AG08395 (cell line): ENCODE measurements around the gene ZMYND10.
"Not testable (repeated sequence)": the region's sequence is repeated elsewhere in the genome, so short reads cannot be mapped to it uniquely, and the experiment has no call there.

Source experiments
- DNase-seq: peaks from one replicate; pipeline ENCODE4 v3.0.0; 2012; ENCODE audit warnings: mixed read lengths, low spot score

ZMYND10 gene

GRCh38 chr3:50325113-50325480, 20.4 kb downstream of the ZMYND10 start:
- DNase-seq: no peak

GRCh38 chr3:50324351-50325112, 21.0 kb downstream of the ZMYND10 start:
- peak; percentile 72 for DNase-seq

- no peak for DNase-seq
These were observed 21.8 kb downstream of the ZMYND10 start for GRCh38 chr3:50323614-50324199.

- DNase-seq: no peak
These were observed 22.4 kb downstream of the ZMYND10 start for GRCh38 chr3:50323092-50323600.

- DNase-seq: no peak
These were observed 23.0 kb downstream of the ZMYND10 start, which contains the start of gene HYAL2 for GRCh38 chr3:50322386-50323091. HYAL2 (minus strand) TSS chr3:50322745; CDS start chr3:50320489, 2,256 bp downstream.

GRCh38 chr3:50322115-50322385, 23.5 kb downstream of the ZMYND10 start:
- no peak for DNase-seq

- peak; percentile 92 for DNase-seq
These were observed 24.0 kb downstream of the ZMYND10 start for GRCh38 chr3:50321336-50322114.

GRCh38 chr3:50320853-50321335, 24.6 kb downstream of the ZMYND10 start:
- DNase-seq: peak; percentile 76

- DNase-seq: no peak
These were observed 25.5 kb downstream of the ZMYND10 start for GRCh38 chr3:50319894-50320625.

GRCh38 chr3:50319181-50319893, 26.2 kb downstream of the ZMYND10 start:
- DNase-seq: no peak

GRCh38 chr3:50318615-50319014, 26.9 kb downstream of the ZMYND10 start:
- no peak for DNase-seq

- no peak for DNase-seq
These were observed 27.4 kb downstream of the ZMYND10 start for GRCh38 chr3:50318163-50318562.

GRCh38 chr3:50317300-50317699, 28.2 kb downstream of the ZMYND10 start:
- DNase-seq: no peak

GRCh38 chr3:50316657-50317242, 28.8 kb downstream of the ZMYND10 start:
- DNase-seq: no peak

GRCh38 chr3:50314816-50315215, 30.7 kb downstream of the ZMYND10 start:
- no peak for DNase-seq

- DNase-seq: no peak
These were observed 31.2 kb downstream of the ZMYND10 start for GRCh38 chr3:50314342-50314741.

GRCh38 chr3:50312041-50312440, 33.5 kb downstream of the ZMYND10 start:
- DNase-seq: not testable (repeated sequence)

GRCh38 chr3:50304601-50305000, 40.9 kb downstream of the ZMYND10 start:
- DNase-seq: no peak

GRCh38 chr3:50303013-50303815, 42.3 kb downstream of the ZMYND10 start, which contains the start of gene HYAL1:
HYAL1 (minus strand) TSS chr3:50303574; CDS start chr3:50302956, 618 bp downstream.
- DNase-seq: no peak
